Measurements from ENCODE around the gene SYT13.

The SYT13 gene

DNA sequence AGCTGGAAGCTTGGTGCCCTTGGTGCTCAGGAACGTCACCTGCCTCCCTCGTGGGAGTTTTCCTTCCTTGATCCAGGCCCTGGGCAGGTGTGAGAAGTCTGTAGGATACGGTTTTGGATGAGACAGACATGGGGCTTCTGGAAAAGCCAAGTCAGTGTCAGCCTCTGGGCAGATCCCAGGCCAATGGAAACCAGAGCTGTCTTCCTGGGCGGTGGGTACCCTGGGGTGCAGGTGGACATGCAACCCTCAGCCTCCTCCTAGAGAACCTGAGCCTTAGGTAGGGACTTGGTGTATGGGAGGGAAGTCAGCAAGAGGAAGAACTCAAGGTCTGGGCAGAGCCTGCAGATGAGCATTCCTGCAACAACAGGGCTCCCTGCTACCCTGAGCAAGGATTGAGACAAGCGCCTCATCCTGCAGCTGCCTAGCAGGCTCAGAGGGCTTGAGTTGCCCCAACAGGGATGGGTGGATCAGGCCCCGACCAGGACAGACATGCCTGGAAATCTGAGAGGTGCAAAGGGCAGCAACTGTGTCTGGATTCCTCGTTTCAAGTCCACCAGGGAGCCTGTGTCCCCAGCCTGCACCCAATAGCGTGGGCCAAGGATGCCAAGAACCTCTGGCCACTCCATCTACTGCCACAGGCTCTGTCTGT, 37.6 kb upstream of the SYT13 start:
- Histone ChIP-seq H3K4me3 (no peak overlapping the region), H3K9me3 (peaks cover 19% of the 10 kb centered on the region), H3K4me2 (no peak overlapping the region), H3K27ac (no peak overlapping the region), H3K9ac (no peak overlapping the region), H3K27me3 (no peaks in the 10 kb centered on the region; the same call in 1 of the 2 replicates), H3K36me3 (no peaks in the 10 kb centered on the region), H3K4me1 (no peaks in the 10 kb centered on the region), H4K20me1 (no peaks in the 10 kb centered on the region)
- no peak for TF ChIP-seq Cebpa-rat (IDR thresholded peaks at IDR 0.05)

DNA sequence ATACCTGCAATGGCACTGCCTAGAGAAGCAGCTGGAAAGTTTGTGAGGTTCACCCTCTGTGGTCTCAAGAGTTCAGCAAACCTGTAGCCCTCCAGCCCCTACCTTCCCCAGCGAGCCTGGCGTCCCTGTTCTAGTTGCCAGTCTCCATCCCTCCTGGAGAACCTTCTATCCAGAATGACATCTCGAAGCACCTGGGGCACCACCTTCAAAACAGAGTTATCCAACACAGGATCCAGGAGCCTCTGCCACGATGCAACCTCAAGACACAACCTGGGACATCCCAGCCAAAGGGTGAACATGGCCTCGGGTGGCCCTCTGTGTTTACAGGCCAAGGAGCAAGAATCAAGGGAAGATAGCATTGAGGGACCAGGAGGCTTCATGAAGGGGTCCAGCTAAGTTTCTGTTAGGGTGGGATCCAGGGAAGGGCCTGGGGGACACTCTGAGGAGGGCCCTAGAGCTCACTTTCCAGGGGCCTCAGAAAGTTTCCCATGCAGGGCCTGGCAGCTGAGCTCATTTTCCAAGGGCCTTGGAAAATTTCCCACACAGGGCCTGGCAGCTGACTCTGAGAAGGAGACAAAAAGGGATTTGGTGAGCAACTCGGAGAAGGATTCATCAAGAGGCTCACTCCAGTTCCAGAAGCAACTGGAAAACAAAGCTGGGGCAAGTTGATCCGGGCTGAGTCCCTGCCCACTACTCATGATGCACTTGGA, 36.9 kb upstream of the SYT13 start:
- no peak overlapping the region for H3K4me3 ChIP-seq
- no peaks in the 10 kb centered on the region for H3K4me1 ChIP-seq
- H3K9ac ChIP-seq, result no peak overlapping the region
- H3K9me3 ChIP-seq, result peaks cover 18% of the 10 kb centered on the region
- H3K27me3 ChIP-seq, result no peaks in the 10 kb centered on the region; the same call in 1 of the 2 replicates
- H3K4me2 ChIP-seq, result no peak overlapping the region
- no peaks in the 10 kb centered on the region for H3K36me3 ChIP-seq
- no peaks in the 10 kb centered on the region for H4K20me1 ChIP-seq
- no peak for TF ChIP-seq Cebpa-rat (IDR thresholded peaks at IDR 0.05)
- no peak overlapping the region for H3K27ac ChIP-seq

DNA sequence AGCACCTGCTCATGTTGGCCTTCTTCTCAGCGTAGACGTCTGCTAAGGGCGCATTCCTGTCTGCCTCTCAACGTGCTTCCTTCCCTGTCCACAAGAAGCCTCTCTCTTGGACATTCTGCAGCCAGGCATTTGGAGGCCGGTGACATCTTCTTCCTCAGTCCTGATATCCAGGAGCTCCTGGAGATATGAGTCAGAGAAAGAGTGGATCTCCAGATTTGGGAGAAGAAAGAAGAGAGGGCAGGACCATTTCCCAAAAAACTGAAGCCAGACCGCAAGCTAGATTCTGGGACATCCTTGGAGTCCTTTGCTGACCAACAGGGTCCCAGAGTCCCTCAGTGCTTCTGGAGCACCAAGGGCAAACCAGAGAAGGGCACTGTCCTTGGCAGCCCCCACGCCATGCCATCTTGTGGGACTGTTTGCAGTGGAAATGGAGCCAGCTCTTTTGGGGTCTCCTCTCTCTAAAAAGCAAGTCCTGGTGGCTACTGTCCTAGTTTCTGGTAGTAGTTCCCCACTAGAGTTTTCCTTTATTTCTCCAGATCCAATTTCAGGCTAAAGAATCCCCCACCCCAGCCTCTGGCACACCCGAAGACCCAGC, 36.1 kb upstream of the SYT13 start:
- no peaks in the 10 kb centered on the region; the same call in 1 of the 2 replicates for H3K27me3 ChIP-seq
- TF ChIP-seq Cebpa-rat (IDR thresholded peaks at IDR 0.05), result no peak
- H3K4me1 ChIP-seq, result no peaks in the 10 kb centered on the region

DNA sequence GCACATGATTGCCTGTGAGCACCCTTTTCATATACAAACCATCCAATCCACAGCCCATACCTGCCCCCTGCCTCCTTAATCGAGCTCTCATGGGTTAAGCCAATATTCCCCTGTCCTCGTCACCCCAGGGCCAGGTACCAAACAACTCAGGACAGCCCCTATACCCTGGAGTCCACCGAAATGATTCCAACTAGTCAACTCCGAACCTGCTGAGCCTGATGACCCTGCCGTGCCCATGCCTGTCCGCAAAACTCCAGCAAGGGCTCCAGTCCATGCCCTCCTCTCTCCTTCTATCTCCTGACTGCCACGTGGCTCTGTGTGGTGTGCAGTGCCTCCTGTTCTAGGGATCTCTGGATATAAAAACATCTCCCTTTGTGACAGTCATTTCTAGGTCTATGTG, 35.5 kb upstream of the SYT13 start:
- Histone ChIP-seq H3K4me1 (no peaks in the 10 kb centered on the region), H3K36me3 (no peaks in the 10 kb centered on the region), H3K4me3 (no peak overlapping the region), H3K9ac (no peak overlapping the region), H4K20me1 (no peaks in the 10 kb centered on the region), H3K27ac (no peak overlapping the region), H3K27me3 (no peaks in the 10 kb centered on the region; the same call in 1 of the 2 replicates), H3K9me3 (peaks cover 4% of the 10 kb centered on the region; the same call in 1 of the 2 replicates), H3K4me2 (no peak overlapping the region)
- TF ChIP-seq Cebpa-rat (IDR thresholded peaks at IDR 0.05), result no peak

More for the DNA sequence above, 36.1 kb upstream of the SYT13 start:
- Histone ChIP-seq H3K9me3 (peaks cover 9% of the 10 kb centered on the region), H3K4me2 (no peak overlapping the region), H3K36me3 (no peaks in the 10 kb centered on the region), H3K9ac (no peak overlapping the region), H3K27ac (no peak overlapping the region), H3K4me3 (no peak overlapping the region), H4K20me1 (no peaks in the 10 kb centered on the region)

DNA sequence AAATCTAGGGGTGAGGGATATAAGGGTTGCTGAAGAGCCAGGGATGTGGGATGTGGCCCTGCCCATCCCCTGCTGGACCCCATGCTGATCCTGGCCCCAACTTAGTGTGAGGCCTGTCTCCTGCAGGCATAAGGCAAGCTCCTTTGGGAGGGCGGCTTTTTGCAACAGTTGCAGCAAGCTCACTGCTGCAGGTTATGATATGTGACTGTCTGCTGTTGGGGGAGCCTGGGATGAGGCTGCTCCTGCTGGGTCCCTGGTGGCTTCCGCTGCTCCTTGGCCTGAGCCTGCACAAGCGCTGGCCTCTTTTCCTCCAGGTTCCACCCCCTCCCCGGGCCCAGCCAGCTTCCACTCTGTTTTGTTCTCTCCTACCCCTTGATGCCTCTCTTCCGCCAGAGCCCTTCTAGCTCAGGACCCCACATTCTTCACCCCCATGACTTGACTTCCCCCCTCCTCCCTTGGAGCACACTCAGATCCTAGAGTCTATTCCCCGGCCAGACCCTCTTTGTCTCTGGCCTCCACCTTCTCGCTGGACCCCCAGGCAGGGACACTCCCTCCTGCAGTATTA, 35.0 kb upstream of the SYT13 start:
- Histone ChIP-seq H3K9me3 (no peaks in the 10 kb centered on the region), H3K27me3 (no peaks in the 10 kb centered on the region; the same call in 1 of the 2 replicates), H4K20me1 (no peaks in the 10 kb centered on the region), H3K4me3 (no peak overlapping the region), H3K9ac (no peak overlapping the region), H3K36me3 (no peaks in the 10 kb centered on the region), H3K27ac (no peak overlapping the region), H3K4me1 (no peaks in the 10 kb centered on the region), H3K4me2 (no peak overlapping the region)
- no peak for TF ChIP-seq Cebpa-rat (IDR thresholded peaks at IDR 0.05)

GRCh38 chr11:45320371-45320770, 34.2 kb upstream of the SYT13 start:
- Histone ChIP-seq H3K27me3 (no peaks in the 10 kb centered on the region; the same call in 1 of the 2 replicates), H3K4me1 (no peaks in the 10 kb centered on the region), H3K4me3 (no peak overlapping the region), H3K36me3 (no peaks in the 10 kb centered on the region), H3K4me2 (no peak overlapping the region), H3K27ac (no peak overlapping the region), H4K20me1 (no peaks in the 10 kb centered on the region), H3K9me3 (no peaks in the 10 kb centered on the region), H3K9ac (no peak overlapping the region)
- no peak for TF ChIP-seq Cebpa-rat (IDR thresholded peaks at IDR 0.05)

GRCh38 chr11:45319077-45319476, 32.9 kb upstream of the SYT13 start:
- no peak for TF ChIP-seq Cebpa-rat (IDR thresholded peaks at IDR 0.05)
- no peaks in the 10 kb centered on the region for H4K20me1 ChIP-seq
- H3K27me3 ChIP-seq, result no peaks in the 10 kb centered on the region; the same call in 1 of the 2 replicates
- no peaks in the 10 kb centered on the region for H3K9me3 ChIP-seq
- H3K4me2 ChIP-seq, result no peak overlapping the region
- H3K4me3 ChIP-seq, result no peak overlapping the region
- H3K27ac ChIP-seq, result no peak overlapping the region
- no peaks in the 10 kb centered on the region for H3K4me1 ChIP-seq
- H3K36me3 ChIP-seq, result no peaks in the 10 kb centered on the region
- H3K9ac ChIP-seq, result no peak overlapping the region

DNA sequence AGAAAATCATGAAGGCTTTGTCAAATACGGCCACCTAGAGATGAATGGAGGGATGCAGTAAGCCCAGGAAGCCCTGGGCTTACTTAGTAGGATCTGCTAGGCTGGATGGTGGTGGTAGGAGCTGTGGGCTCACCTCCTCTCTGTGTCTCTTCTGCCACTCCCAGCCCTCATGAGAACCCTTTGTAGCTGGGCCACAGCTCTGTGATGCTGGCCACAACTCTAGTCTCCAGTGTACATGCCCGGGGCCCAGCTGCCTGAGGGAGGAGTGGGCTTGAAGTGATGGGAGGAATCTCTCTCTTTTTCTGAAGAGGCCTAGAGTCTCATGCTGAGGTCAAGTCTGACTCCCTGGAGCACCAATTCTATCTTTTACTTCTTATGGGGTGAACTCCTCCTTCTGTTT, 32.4 kb upstream of the SYT13 start:
- Histone ChIP-seq H3K9ac (no peak overlapping the region), H3K36me3 (no peaks in the 10 kb centered on the region), H3K4me1 (no peaks in the 10 kb centered on the region), H3K4me3 (no peak overlapping the region), H3K27ac (no peak overlapping the region), H4K20me1 (no peaks in the 10 kb centered on the region), H3K4me2 (no peak overlapping the region), H3K9me3 (no peaks in the 10 kb centered on the region), H3K27me3 (no peaks in the 10 kb centered on the region; the same call in 1 of the 2 replicates)
- no peak for TF ChIP-seq Cebpa-rat (IDR thresholded peaks at IDR 0.05)

DNA sequence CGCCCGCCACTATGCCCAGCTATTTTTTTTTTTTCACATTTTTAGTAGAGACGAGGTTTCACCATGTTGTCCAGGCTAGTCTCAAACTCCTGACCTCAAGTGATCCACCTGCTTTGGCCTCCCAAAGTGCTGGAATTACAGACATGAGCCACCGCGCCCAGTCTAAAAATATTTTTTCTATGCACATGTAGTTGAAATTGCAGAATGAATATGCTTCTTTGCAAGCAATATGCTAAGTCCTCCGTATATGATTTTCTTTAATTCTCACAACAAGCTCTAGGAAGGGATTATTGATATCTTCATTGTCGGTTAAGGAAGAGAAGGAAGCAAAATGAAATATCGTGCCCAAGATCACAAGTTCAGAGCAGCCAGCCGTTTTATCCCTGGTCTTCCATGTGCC, 30.1 kb upstream of the SYT13 start:
- Histone ChIP-seq H3K36me3 (no peaks in the 10 kb centered on the region), H4K20me1 (no peaks in the 10 kb centered on the region), H3K4me1 (no peaks in the 10 kb centered on the region), H3K27me3 (no peaks in the 10 kb centered on the region), H3K27ac (no peak overlapping the region), H3K9ac (no peak overlapping the region), H3K4me2 (no peak overlapping the region), H3K4me3 (no peak overlapping the region), H3K9me3 (no peaks in the 10 kb centered on the region)
- TF ChIP-seq Cebpa-rat (IDR thresholded peaks at IDR 0.05), result no peak

DNA sequence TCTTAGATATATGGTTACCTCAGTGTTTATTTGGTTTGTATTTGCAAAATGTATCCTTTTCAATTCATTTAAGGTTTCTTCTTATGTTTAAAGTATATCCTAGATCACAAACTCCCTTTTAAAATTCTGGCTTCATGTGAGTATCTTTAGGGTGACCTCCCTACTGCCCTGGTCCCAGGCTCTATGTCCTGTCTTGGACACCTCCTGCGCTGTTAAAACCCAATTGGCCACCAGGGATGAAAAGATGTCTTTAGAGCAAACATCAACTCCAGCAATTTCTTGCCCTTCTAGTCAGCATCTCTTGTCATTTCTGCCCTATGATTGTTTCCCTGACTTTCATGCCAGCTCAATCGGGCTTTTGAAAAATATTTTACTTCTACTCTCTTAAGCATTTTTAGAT, 28.8 kb upstream of the SYT13 start:
- no peak for TF ChIP-seq Cebpa-rat (IDR thresholded peaks at IDR 0.05)
- Histone ChIP-seq H3K4me3 (no peak overlapping the region), H4K20me1 (no peaks in the 10 kb centered on the region), H3K9ac (no peak overlapping the region), H3K9me3 (no peaks in the 10 kb centered on the region), H3K27me3 (no peaks in the 10 kb centered on the region), H3K4me2 (no peak overlapping the region), H3K4me1 (no peaks in the 10 kb centered on the region), H3K27ac (no peak overlapping the region), H3K36me3 (no peaks in the 10 kb centered on the region)
